GM12891 (cell line): ENCODE measurements around the gene GTF2A1.

Experiments used
- POLR2A ChIP-seq: IDR thresholded peaks from 2 replicates; pipeline ENCODE4 v1.6.1; 2011; ENCODE audit warnings: low read depth, low read length, control low read depth
- POU2F2 ChIP-seq: IDR thresholded peaks from 2 replicates; pipeline ENCODE4 v1.6.1; 2011; ENCODE audit warnings: low read depth, mild to moderate bottlenecking, control low read depth, low read length, moderate library complexity

- TF ChIP-seq POLR2A (no peak), POU2F2 (no peak)
Measured at GRCh38 chr14:81133400-81133799, 87.4 kb downstream of the GTF2A1 start.
